HepG2 (cell line): ENCODE results near the gene CGB8. TPM values are rescaled to one million over a fixed set of nuclear protein-coding genes. Genes with fewer than 3 reads are reported as not detected.

Source experiments
- ARID4A ChIP-seq: sonication (generic); formaldehyde crosslinking; IDR thresholded peaks from 2 replicates; pipeline ENCODE4 v1.5.0; 2020; ENCODE audit warnings: mild to moderate bottlenecking, missing genetic modification reagents, borderline replicate concordance
- KDM2A ChIP-seq: sonication (generic); formaldehyde crosslinking; IDR thresholded peaks from 2 replicates; pipeline ENCODE4 v1.4.0; 2020; ENCODE audit warnings: low read depth, missing genetic modification reagents, borderline replicate concordance
- NCOA1 ChIP-seq: sonication (generic); formaldehyde crosslinking; IDR thresholded peaks from 2 replicates; pipeline ENCODE4 v1.9.0; 2021; ENCODE audit warnings: missing genetic modification reagents
- RNF2 ChIP-seq: fragments of 450-650 bp; conservative IDR thresholded peaks from 2 replicates; pipeline ENCODE4 v1.6.1; 2016; ENCODE audit warnings: low read depth
- SAP130 ChIP-seq: IDR thresholded peaks from 2 replicates; pipeline ENCODE4 v1.6.1; 2016; ENCODE audit warnings: low read depth
- UBTF ChIP-seq: sonication (generic); formaldehyde crosslinking; IDR thresholded peaks from 2 replicates; pipeline ENCODE4 v1.4.0; 2020; ENCODE audit warnings: mild to moderate bottlenecking, missing genetic modification reagents
- ZBED4 ChIP-seq: sonication (generic); formaldehyde crosslinking; IDR thresholded peaks from 2 replicates; pipeline ENCODE4 v1.4.0; 2020; ENCODE audit warnings: missing genetic modification reagents, borderline replicate concordance
- ZBTB7B ChIP-seq: sonication (generic); formaldehyde crosslinking; IDR thresholded peaks from 2 replicates; pipeline ENCODE4 v1.4.0; 2020; ENCODE audit warnings: missing genetic modification reagents
- ZFP90 ChIP-seq: sonication (generic); formaldehyde crosslinking; IDR thresholded peaks from 2 replicates; pipeline ENCODE4 v1.8.0; 2022; ENCODE audit warnings: missing genetic modification reagents, mild to moderate bottlenecking, inconsistent platforms, borderline replicate concordance
- ZNF282 ChIP-seq: fragments of 450-650 bp; IDR thresholded peaks from 2 replicates; pipeline ENCODE4 v1.6.1; 2018; ENCODE audit not compliant: partially characterized antibody
- ZNF343 ChIP-seq: sonication (generic); formaldehyde crosslinking; IDR thresholded peaks from 2 replicates; pipeline ENCODE4 v1.4.0; 2020; ENCODE audit warnings: mild to moderate bottlenecking, missing genetic modification reagents
- ZNF570 ChIP-seq: sonication (generic); formaldehyde crosslinking; IDR thresholded peaks from 2 replicates; pipeline ENCODE4 v1.4.0; 2020; ENCODE audit warnings: mild to moderate bottlenecking, missing genetic modification reagents, borderline replicate concordance
- ZNF574 ChIP-seq: sonication (generic); formaldehyde crosslinking; IDR thresholded peaks from 2 replicates; pipeline ENCODE4 v1.4.0; 2020; ENCODE audit warnings: missing genetic modification reagents
- ZNF724P ChIP-seq: sonication (generic); formaldehyde crosslinking; IDR thresholded peaks from 2 replicates; pipeline ENCODE4 v1.8.0; 2022; ENCODE audit warnings: missing genetic modification reagents, borderline replicate concordance
- ZNF891 ChIP-seq: sonication (generic); formaldehyde crosslinking; IDR thresholded peaks from 2 replicates; pipeline ENCODE4 v1.5.0; 2020; ENCODE audit warnings: mild to moderate bottlenecking, missing genetic modification reagents
- polyA plus RNA-seq, 8 experiments: library from polyadenylated mRNA; depleted of rRNA in 3 of 8; stranded (reverse) in 7 of 8; unstranded in 1 of 8; fragments of >200 nt; fragmentation: Illumina TruSeq in 4 of 8; extraction: Trizol in 4 of 8; gene quantifications; 2 replicates each; pipeline versions ENCODE4 v1.2.1 to v1.2.3, GENCODE V29; 2011 to 2016; ENCODE audit warnings: low read depth in 4 of 8, missing spikeins in 1 of 8, mixed read lengths in 1 of 8; ENCODE audit not compliant: insufficient read depth in 1 of 8
- total RNA-seq, 5 experiments: library from RNA; depleted of rRNA; stranded (reverse); fragments of >200 nt; fragmentation: Illumina TruSeq; extraction: Trizol; gene quantifications; 2 replicates each; pipeline ENCODE4 v1.2.3, GENCODE V29; 2016; ENCODE audit warnings: low read depth in 1 of 5

Gene CGB8
- total and polyA plus RNA-seq, 2 of the 13 experiments (the other 11 are each of a cell fraction or from before 2014, with no cell fraction given) = not detected

GRCh38 chr19:49056101-49056901 lies 7.4 kb upstream of the CGB8 start (continued):
- TF ChIP-seq ZBED4 (CRISPR knock-in tag) (peak; percentile 18; the same call in 1 of the 2 replicates), ZNF891 (no peak), UBTF (peak; percentile 66), ZNF343 (CRISPR knock-in tag) (no peak), ZNF282 (no peak), ZNF570 (CRISPR knock-in tag) (no peak), ZBTB7B (CRISPR knock-in tag) (peak; percentile 30; the same call in 1 of the 2 replicates), ZNF574 (CRISPR knock-in tag) (0 out of 2 replicates have a peak, but pooled peaks have one; percentile 31), ZFP90 (CRISPR knock-in tag) (0 out of 2 replicates have a peak, but pooled peaks have one; percentile 34), NCOA1 (CRISPR knock-in tag) (no peak), KDM2A (CRISPR knock-in tag) (peak; percentile 59; the same call in 1 of the 2 replicates), RNF2 (0 out of 2 replicates have a peak, but pooled peaks have one; percentile 35), ZNF724P (CRISPR knock-in tag) (no peak), SAP130 (CRISPR knock-in tag) (peak; percentile 55), ARID4A (CRISPR knock-in tag) (peak; percentile 24; the same call in 1 of the 2 replicates)
